Transverse colon (tissue), 4 donors: ENCODE measurements around the gene SPA17. TPM values are rescaled to one million over a fixed set of nuclear protein-coding genes. Genes with fewer than 3 reads are reported as not detected.

Experiments used
- DNase-seq: peaks from one replicate; pipeline ENCODE4 v3.0.0-alpha.2; 2019
- H3K27ac ChIP-seq, 4 donors: fragments of 200-600 bp; sonication (generic); 2 replicates each; pipeline ENCODE4 v1.5.1; 2016 to 2018; ENCODE audit warnings: inconsistent platforms in 4 of 4
- H3K27me3 ChIP-seq: fragments of 200-600 bp; sonication (generic); 2 replicates; pipeline ENCODE4 v1.5.1; 2017; ENCODE audit warnings: inconsistent platforms
- H3K36me3 ChIP-seq, 4 donors: fragments of 200-600 bp; sonication (generic); 2 replicates each; pipeline ENCODE4 v1.5.1; 2017 to 2019; ENCODE audit warnings: inconsistent platforms in 4 of 4
- H3K4me1 ChIP-seq, 4 donors: fragments of 200-600 bp; sonication (generic); 2 replicates each; pipeline ENCODE4 v1.5.1; 2017 to 2020; ENCODE audit warnings: inconsistent platforms in 4 of 4
- H3K4me3 ChIP-seq, 4 donors: fragments of 200-600 bp; sonication (generic); 1 replicate in 1 of 4; 2 replicates in 3 of 4; pipeline versions ENCODE4 v1.5.1 to v1.6.1; 2017 to 2019; ENCODE audit warnings: inconsistent platforms in 4 of 4
- H3K9me3 ChIP-seq, 2 donors: fragments of 200-600 bp; sonication (generic); 2 replicates each; pipeline ENCODE4 v1.5.1; 2017 to 2019; ENCODE audit warnings: inconsistent platforms in 2 of 2
- EP300 ChIP-seq: sonication (generic); formaldehyde crosslinking; IDR thresholded peaks from one replicate; pipeline ENCODE4 v1.6.1; 2017; ENCODE audit warnings: antibody characterized with exemption, low read depth
- POLR2A ChIP-seq: fragments of 450-650 bp; IDR thresholded peaks from one replicate; pipeline ENCODE4 v1.6.1; 2016; ENCODE audit warnings: antibody characterized with exemption, mild to moderate bottlenecking, moderate library complexity
- POLR2AphosphoS5 ChIP-seq, 3 donors: sonication (generic); formaldehyde crosslinking; IDR thresholded peaks; one replicate each; pipeline ENCODE4 v1.6.1; 2016; ENCODE audit warnings: antibody characterized with exemption in 3 of 3
- WGBS, 2 donors: methylation state at CpG; one replicate each; pipeline ENCODE4 v1.1.5; 2018; ENCODE audit warnings: low coverage in 1 of 2; 5-methylcytosine and 5-hydroxymethylcytosine counted together
- in situ Hi-C, 4 donors: fragments of 200-750 bp; cut with MboI; loops; one replicate each; pipeline versions ENCODE4 v1.15.0 to v1.15.1; 2017; ENCODE audit warnings: low sequenced_read_pairs in 3 of 4, low pct_ligation_motif_present in 1 of 4, low pct_unique_long_range_greater_than_20kb in 1 of 4
- intact Hi-C: fragments of 100-400 bp; cut with DNase I; formaldehyde crosslinking; loops from one replicate; pipeline ENCODE4 v1.15.1; 2023; ENCODE audit warnings: low total_unique reads
- total RNA-seq, 4 donors: library from RNA; depleted of rRNA; stranded (reverse); fragments of >200 nt; gene quantifications; one replicate each; pipeline ENCODE4 v1.1.0, GENCODE V29; 2016
- TF ChIP-seq, protein P1 (sequence below), 5 experiments: fragments of 200-600 bp in 3 of 5; fragments of 450-650 bp in 2 of 5; sonication (generic) in 3 of 5; IDR thresholded peaks; 1 replicate in 2 of 5; 2 replicates in 3 of 5; pipeline ENCODE4 v1.5.1; 2016 to 2017; ENCODE audit warnings: antibody characterized with exemption in 5 of 5, inconsistent platforms in 3 of 5, mild to moderate bottlenecking in 2 of 5, moderate library complexity in 1 of 5

SPA17 gene
- total RNA-seq, 4 donors from 2014 or later: 1.6 to 9.0 (median 6.1) TPM

DNA sequence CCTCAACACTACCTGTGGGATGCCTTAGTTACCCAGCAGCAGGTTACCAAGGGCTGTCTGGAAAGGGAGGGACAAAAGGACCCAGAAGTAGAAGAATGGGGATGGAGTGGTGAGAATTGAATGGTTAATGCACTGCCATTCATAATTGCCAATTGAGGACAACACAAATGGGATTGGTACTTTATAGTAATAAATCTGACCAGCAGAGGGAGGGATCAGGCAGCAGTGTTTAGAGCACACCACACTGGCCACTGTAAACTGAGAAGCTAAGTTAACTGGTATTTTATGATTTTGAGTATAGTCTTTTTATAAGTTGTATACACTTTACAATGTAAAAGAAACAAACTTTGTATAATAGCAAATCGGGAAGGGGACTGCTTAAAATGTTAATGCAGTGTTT is 40.3 kb upstream of the SPA17 start:
- intact Hi-C loops (no loop called here), in situ Hi-C loops (no loop called here)
- Histone ChIP-seq H3K27me3 (no peaks in the 10 kb centered on the region), H3K27ac (no peak overlapping the region), H3K9me3 (no peaks in the 10 kb centered on the region), H3K36me3 (peaks cover 0 to 55% (median 16%) of the 10 kb centered on the region in 4 donors), H3K4me1 (no peaks in the 10 kb centered on the region), H3K4me3 (no peak overlapping the region)
- TF ChIP-seq POLR2AphosphoS5 (IDR thresholded peaks at IDR 0.05): no peak
- TF ChIP-seq EP300: no peak
- TF ChIP-seq POLR2A: no peak
- TF ChIP-seq, protein P1, sequence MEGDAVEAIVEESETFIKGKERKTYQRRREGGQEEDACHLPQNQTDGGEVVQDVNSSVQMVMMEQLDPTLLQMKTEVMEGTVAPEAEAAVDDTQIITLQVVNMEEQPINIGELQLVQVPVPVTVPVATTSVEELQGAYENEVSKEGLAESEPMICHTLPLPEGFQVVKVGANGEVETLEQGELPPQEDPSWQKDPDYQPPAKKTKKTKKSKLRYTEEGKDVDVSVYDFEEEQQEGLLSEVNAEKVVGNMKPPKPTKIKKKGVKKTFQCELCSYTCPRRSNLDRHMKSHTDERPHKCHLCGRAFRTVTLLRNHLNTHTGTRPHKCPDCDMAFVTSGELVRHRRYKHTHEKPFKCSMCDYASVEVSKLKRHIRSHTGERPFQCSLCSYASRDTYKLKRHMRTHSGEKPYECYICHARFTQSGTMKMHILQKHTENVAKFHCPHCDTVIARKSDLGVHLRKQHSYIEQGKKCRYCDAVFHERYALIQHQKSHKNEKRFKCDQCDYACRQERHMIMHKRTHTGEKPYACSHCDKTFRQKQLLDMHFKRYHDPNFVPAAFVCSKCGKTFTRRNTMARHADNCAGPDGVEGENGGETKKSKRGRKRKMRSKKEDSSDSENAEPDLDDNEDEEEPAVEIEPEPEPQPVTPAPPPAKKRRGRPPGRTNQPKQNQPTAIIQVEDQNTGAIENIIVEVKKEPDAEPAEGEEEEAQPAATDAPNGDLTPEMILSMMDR (IDR thresholded peaks at IDR 0.05): no peak
- DNase-seq: no peak
- WGBS, 2 donors: 65 to 67% methylated on average over 1 of the region's 1 CpG

DNA sequence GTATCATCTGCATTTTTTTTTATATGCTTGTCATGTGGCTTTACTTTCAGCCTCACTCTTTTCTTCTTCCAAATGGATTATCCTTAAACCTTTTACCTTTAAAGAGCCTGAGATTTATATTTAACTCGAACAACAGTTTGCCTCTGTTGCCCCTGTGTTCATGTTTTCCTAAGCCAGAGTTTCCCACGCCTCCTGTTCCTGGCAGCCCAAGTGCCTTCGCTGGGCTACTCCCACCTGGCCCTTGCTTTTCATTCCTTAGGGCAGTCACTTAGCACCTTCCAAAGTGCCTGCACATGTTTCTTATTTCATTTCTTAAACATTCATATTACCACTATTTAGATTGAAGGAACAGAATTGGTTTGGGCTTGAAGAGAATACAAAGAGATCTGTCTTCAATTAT is 37.8 kb upstream of the SPA17 start:
- TF ChIP-seq, protein P1 (IDR thresholded peaks at IDR 0.05): no peak
- no peak for TF ChIP-seq POLR2A
- TF ChIP-seq POLR2AphosphoS5 (IDR thresholded peaks at IDR 0.05): no peak
- no peak for TF ChIP-seq EP300
- no peaks in the 10 kb centered on the region for H3K27me3 ChIP-seq
- H3K36me3 ChIP-seq: peaks cover 0 to 49% (median 15%) of the 10 kb centered on the region in 4 donors
- H3K4me1 ChIP-seq: no peaks in the 10 kb centered on the region
- in situ Hi-C loops: no loop called here
- H3K4me3 ChIP-seq: no peak overlapping the region
- WGBS, 2 donors: 78 to 87% methylated on average over 3 of the region's 3 CpGs
- no peak for DNase-seq
- intact Hi-C loops: no loop called here
- no peak overlapping the region for H3K27ac ChIP-seq
- no peaks in the 10 kb centered on the region for H3K9me3 ChIP-seq

DNA sequence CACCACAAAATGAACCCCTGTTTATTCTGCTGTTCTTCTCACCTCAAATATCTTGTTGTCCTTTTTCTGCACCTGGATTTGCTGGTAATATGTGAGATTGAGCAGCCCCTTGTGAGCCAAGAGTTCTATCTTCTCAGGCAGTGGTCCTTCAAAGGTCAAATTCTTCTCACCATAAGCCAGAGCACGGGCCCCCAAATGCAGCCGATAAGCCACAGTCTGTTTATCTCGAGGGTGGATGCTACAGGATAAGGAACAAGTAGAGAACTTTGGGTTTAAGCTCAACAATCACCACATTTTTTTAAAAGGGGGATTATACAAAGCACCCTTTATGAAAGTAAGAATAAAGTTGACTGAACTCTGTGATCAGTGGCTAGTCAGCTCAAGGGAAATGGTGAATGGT is 35.2 kb upstream of the SPA17 start:
- no peak for DNase-seq
- Histone ChIP-seq H3K4me3 (no peak overlapping the region), H3K4me1 (no peaks in the 10 kb centered on the region), H3K36me3 (peaks cover 0 to 27% (median 4%) of the 10 kb centered on the region in 4 donors), H3K27ac (no peak overlapping the region), H3K27me3 (no peaks in the 10 kb centered on the region), H3K9me3 (no peaks in the 10 kb centered on the region)
- 94 to 100% methylated on average over 3 of the region's 3 CpGs for WGBS, 2 donors
- no peak for TF ChIP-seq POLR2AphosphoS5 (IDR thresholded peaks at IDR 0.05)
- TF ChIP-seq POLR2A: no peak
- no peak for TF ChIP-seq EP300
- TF ChIP-seq, protein P1 (IDR thresholded peaks at IDR 0.05): no peak
- intact Hi-C loops: no loop called here
- in situ Hi-C loops: no loop called here

DNA sequence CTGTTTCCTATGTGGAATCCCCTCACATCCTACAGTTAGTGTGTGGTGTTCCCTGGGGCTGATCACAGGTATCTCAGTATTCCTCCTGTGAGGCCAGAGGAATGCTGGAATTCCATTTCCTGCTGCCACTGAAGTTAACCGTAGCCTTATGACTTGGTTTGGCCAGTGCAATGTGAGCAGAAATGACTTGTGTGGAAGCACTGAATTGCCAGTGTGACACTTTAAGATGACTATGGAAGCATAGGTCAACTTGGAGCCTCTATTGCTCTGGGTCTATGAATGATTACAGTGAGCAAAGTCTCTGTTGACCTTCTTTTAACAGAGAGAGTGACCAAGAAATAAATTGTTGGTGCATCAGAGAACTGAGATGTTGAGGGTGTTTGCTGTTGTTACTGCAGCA is 34.5 kb upstream of the SPA17 start:
- no peaks in the 10 kb centered on the region for H3K4me1 ChIP-seq
- no peaks in the 10 kb centered on the region for H3K9me3 ChIP-seq
- no peaks in the 10 kb centered on the region for H3K27me3 ChIP-seq
- TF ChIP-seq POLR2AphosphoS5 (IDR thresholded peaks at IDR 0.05): no peak
- intact Hi-C loops: no loop called here
- in situ Hi-C loops: no loop called here
- peaks cover 0 to 27% (median 4%) of the 10 kb centered on the region in 4 donors for H3K36me3 ChIP-seq
- 92% methylated on average over 1 of the region's 1 CpG; no CpG with 5 or more reads in 1 of the 2 donors for WGBS, 2 donors
- DNase-seq: no peak
- H3K27ac ChIP-seq: no peak overlapping the region
- no peak overlapping the region for H3K4me3 ChIP-seq

DNA sequence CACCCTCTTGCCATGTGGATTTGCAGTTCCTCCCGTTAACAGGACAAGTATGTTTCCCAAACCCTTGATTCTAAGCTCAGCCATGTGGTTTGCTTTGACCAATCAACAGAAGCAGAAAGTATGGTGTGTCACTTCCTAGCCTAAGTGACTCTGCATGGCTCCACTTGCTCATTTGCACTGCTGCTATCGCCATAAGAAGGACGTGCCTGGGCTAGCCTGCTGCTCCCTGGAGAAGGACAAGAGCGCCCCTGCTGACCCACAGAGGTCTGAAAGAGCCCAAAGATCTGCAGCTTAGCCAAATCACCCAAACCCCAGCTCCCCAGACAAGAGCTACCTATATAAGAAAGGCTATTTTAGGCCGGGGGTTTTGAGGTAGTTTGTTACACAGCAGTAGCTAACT is 33.0 kb upstream of the SPA17 start:
- in situ Hi-C loops: no loop called here
- intact Hi-C loops: no loop called here
- no peak for DNase-seq
- H3K9me3 ChIP-seq: no peaks in the 10 kb centered on the region
- TF ChIP-seq EP300 (no peak), POLR2AphosphoS5 (IDR thresholded peaks at IDR 0.05) (no peak), POLR2A (no peak)
- TF ChIP-seq, protein P1 (IDR thresholded peaks at IDR 0.05): no peak
- no peaks in the 10 kb centered on the region for H3K27me3 ChIP-seq
- 95 to 100% methylated on average over 1 to 5 of the region's 5 CpGs for WGBS, 2 donors
- peaks cover 0 to 19% (median 4%) of the 10 kb centered on the region in 4 donors for H3K36me3 ChIP-seq
- H3K27ac ChIP-seq: no peak overlapping the region
- no peak overlapping the region for H3K4me3 ChIP-seq
- peaks cover 0 to 5% (median 2%) of the 10 kb centered on the region in 4 donors for H3K4me1 ChIP-seq
